Endothelial cell of umbilical vein (primary cell): ENCODE data around the gene CHN2. TPM values are rescaled to one million over a fixed set of nuclear protein-coding genes. Genes with fewer than 3 reads are reported as not detected.

Experiments
- BruUV-seq: library from RNA; stranded (reverse); fragments of 400-500 nt; replicated peaks from 2 replicates; lab custom pipeline; 2021; lab: Mats Ljungman, UMichigan
- CTCF ChIA-PET: fragments of 300-600, 350-600 bp; sonication (Branson Sonifier 250); formaldehyde crosslinking; loops from one replicate; lab custom pipeline; 2021; ENCODE audit warnings: antibody characterized with exemption, inconsistent platforms; lab: Charles Lee
- POLR2A ChIA-PET: fragments of 300-600, 350-600 bp; sonication (Branson Sonifier 250); formaldehyde crosslinking; loops from one replicate; lab custom pipeline; 2021; ENCODE audit warnings: antibody characterized with exemption, inconsistent platforms; lab: Charles Lee
- DNase-seq: peaks from one replicate; pipeline ENCODE4 v3.0.0-alpha.2; 2011; ENCODE audit warnings: low read depth, low spot score
- FAIRE-seq: peaks from 2 replicates; lab custom pipeline; 2011; peaks lifted over from hg19 to GRCh38; lab: Jason Lieb, UNC
- H2AFZ ChIP-seq: 2 replicates; pipeline ENCODE4 v1.6.0; 2012; ENCODE audit warnings: low read depth, low read length, control low read depth, inconsistent platforms
- H3K27ac ChIP-seq: 2 replicates; pipeline ENCODE4 v1.5.1; 2011; ENCODE audit warnings: low read depth, mild to moderate bottlenecking, control low read depth, low read length, moderate library complexity; ENCODE audit not compliant: insufficient read depth
- H3K27me3 ChIP-seq, 2 experiments: 2 replicates each; pipeline versions ENCODE4 v1.6.0 to v1.6.1; 2011; ENCODE audit warnings: low read length in 2 of 2, mixed read lengths in 1 of 2; ENCODE audit not compliant: control insufficient read depth in 2 of 2, insufficient read depth in 2 of 2
- H3K36me3 ChIP-seq, 2 experiments: 2 replicates in 1 of 2; 3 replicates in 1 of 2; pipeline ENCODE4 v1.5.1; 2011; ENCODE audit warnings: low read length in 2 of 2, mild to moderate bottlenecking in 1 of 2, moderate library complexity in 1 of 2; ENCODE audit not compliant: control insufficient read depth in 2 of 2, insufficient read depth in 2 of 2; ENCODE audit errors: extremely low read depth in 1 of 2
- H3K4me1 ChIP-seq: 3 replicates; pipeline ENCODE4 v1.5.1; 2011; ENCODE audit warnings: mild to moderate bottlenecking, low read length; ENCODE audit not compliant: control insufficient read depth, insufficient read depth; ENCODE audit errors: extremely low read depth
- H3K4me2 ChIP-seq: 2 replicates; pipeline ENCODE4 v1.6.1; 2011; ENCODE audit warnings: low read length, control low read depth, mixed read lengths; ENCODE audit not compliant: insufficient read depth
- H3K4me3 ChIP-seq, 3 experiments: fragments of 200-600 bp in 1 of 3; sonication (generic), shearing (Covaris generic) in 1 of 3; replicated peaks in 1 of 3; 2 replicates each; pipeline ENCODE4 v1.5.1; 2011 to 2016; ENCODE audit warnings: control low read depth in 3 of 3, low read length in 3 of 3, mild to moderate bottlenecking in 2 of 3, inconsistent platforms in 1 of 3, low read depth in 1 of 3, moderate library complexity in 1 of 3; ENCODE audit not compliant: insufficient read depth in 1 of 3
- H3K79me2 ChIP-seq: 2 replicates; pipeline ENCODE4 v1.6.0; 2012; ENCODE audit warnings: low read length, inconsistent platforms; ENCODE audit not compliant: control insufficient read depth, insufficient read depth
- H3K9ac ChIP-seq: replicated peaks from 2 replicates; pipeline ENCODE3; 2011; ENCODE audit warnings: low read length, control low read depth; ENCODE audit not compliant: insufficient read depth; ENCODE audit errors: extremely low read depth
- H3K9me1 ChIP-seq: replicated peaks from 3 replicates; pipeline ENCODE4 v1.6.0; 2011; ENCODE audit warnings: mild to moderate bottlenecking, low read length; ENCODE audit not compliant: control insufficient read depth, insufficient read depth; ENCODE audit errors: extremely low read depth
- H3K9me3 ChIP-seq: replicated peaks from 2 replicates; pipeline ENCODE4 v1.5.1; 2012; ENCODE audit warnings: low read length, inconsistent platforms; ENCODE audit not compliant: control insufficient read depth, insufficient read depth
- H4K20me1 ChIP-seq: replicated peaks from 2 replicates; pipeline ENCODE3; 2011; ENCODE audit warnings: mild to moderate bottlenecking, low read length; ENCODE audit not compliant: control insufficient read depth, insufficient read depth; ENCODE audit errors: extremely low read depth
- CTCF ChIP-seq, 2 donors: IDR thresholded peaks; 1 replicate in 1 of 2; 2 replicates in 1 of 2; pipeline ENCODE4 v1.5.1; 2011; ENCODE audit warnings: low read length in 2 of 2, mild to moderate bottlenecking in 2 of 2, moderate library complexity in 2 of 2, control low read depth in 1 of 2, inconsistent platforms in 1 of 2, low read depth in 1 of 2; ENCODE audit not compliant: insufficient read depth in 1 of 2; ENCODE audit errors: extremely low read depth in 1 of 2
- EZH2 ChIP-seq: IDR thresholded peaks from 2 replicates; pipeline ENCODE4 v1.6.1; 2012; ENCODE audit warnings: borderline replicate concordance, low read depth, mild to moderate bottlenecking, moderate library complexity, low read length, inconsistent platforms; ENCODE audit not compliant: severe bottlenecking
- FOS ChIP-seq: IDR thresholded peaks from 2 replicates; pipeline ENCODE4 v1.6.1; 2011; ENCODE audit warnings: mild to moderate bottlenecking, low read length, moderate library complexity, borderline replicate concordance; ENCODE audit not compliant: insufficient read depth
- GATA2 ChIP-seq: IDR thresholded peaks from 2 replicates; pipeline ENCODE4 v1.7.0; 2011; ENCODE audit warnings: low read depth, mild to moderate bottlenecking, moderate library complexity, mixed read lengths, low read length; ENCODE audit not compliant: insufficient read length, insufficient read depth
- JUN ChIP-seq: IDR thresholded peaks from 2 replicates; pipeline ENCODE4 v1.6.1; 2011; ENCODE audit warnings: borderline replicate concordance, low read depth; ENCODE audit not compliant: insufficient read length, insufficient read depth
- MAX ChIP-seq: IDR thresholded peaks from 2 replicates; pipeline ENCODE4 v1.6.1; 2011; ENCODE audit not compliant: insufficient read depth, insufficient read length
- MYC ChIP-seq: IDR thresholded peaks from one replicate; pipeline ENCODE4 v1.6.1; 2011; ENCODE audit warnings: mild to moderate bottlenecking, low read depth, low read length
- POLR2A ChIP-seq: IDR thresholded peaks from 2 replicates; pipeline ENCODE4 v1.6.1; 2012; ENCODE audit warnings: low read depth, mild to moderate bottlenecking, control low read depth, low read length
- POLR2AphosphoS5 ChIP-seq: IDR thresholded peaks from 2 replicates; pipeline ENCODE4 v1.6.1; 2012; ENCODE audit warnings: low read depth, mild to moderate bottlenecking, control low read depth, low read length, moderate library complexity; ENCODE audit not compliant: insufficient read depth
- dilution Hi-C: fragments of 300-500 bp; cut with MboI; formaldehyde crosslinking; loops from one replicate; pipeline ENCODE4 v1.15.0; 2019; ENCODE audit warnings: low sequenced_read_pairs; ENCODE audit not compliant: extremely low pct_ligation_motif_present
- intact Hi-C: fragments of 100-400 bp; cut with micrococcal nuclease; formaldehyde crosslinking; loops from one replicate; pipeline ENCODE4 v1.10.0; 2022
- polyA plus RNA-seq, 4 experiments: library from polyadenylated mRNA; depleted of rRNA in 3 of 4; stranded (reverse) in 3 of 4; unstranded in 1 of 4; fragments of >200 nt; gene quantifications; 2 replicates each; pipeline versions ENCODE4 v1.2.1 to v1.2.3, GENCODE V29; 2011 to 2012; ENCODE audit warnings: missing spikeins in 1 of 4
- total RNA-seq: library from RNA; stranded (reverse); gene quantifications from 2 replicates; pipeline ENCODE4 v1.2.3, GENCODE V29; 2021

Gene CHN2
- total and polyA plus RNA-seq, 2 donors (not counting 3 experiments of a cell fraction or from before 2014, with no cell fraction given) = 1.4 to 5.0 TPM

- DNase-seq = no peak
- Histone ChIP-seq H3K27ac (no peak overlapping the region), H3K4me2 (no peak overlapping the region), H3K36me3 (no peaks in the 10 kb centered on the region), H2AFZ (no peak overlapping the region), H3K4me1 (no peaks in the 10 kb centered on the region), H3K9me1 (no peaks in the 10 kb centered on the region), H3K9ac (no peak overlapping the region), H4K20me1 (no peaks in the 10 kb centered on the region), H3K9me3 (no peaks in the 10 kb centered on the region), H3K4me3 (no peak overlapping the region), H3K27me3 (no peaks in the 10 kb centered on the region), H3K79me2 (no peaks in the 10 kb centered on the region)
- CTCF ChIA-PET = interaction anchor here (0.9 to 9.1 kb wide), 10 partner anchors 101 to 484 kb away, joined by 3 to 234 read pairs (median 8); no protein-coding TSS in a partner anchor
- dilution Hi-C loops (no loop called here), intact Hi-C loops (loop anchor here (5.0 kb wide), 1 partner anchor 1019 kb away; no protein-coding TSS in a partner anchor)
- TF ChIP-seq CTCF (IDR thresholded peaks at IDR 0.05; ENCODE audit: extremely low read depth in 1 of 2, insufficient read depth in 1 of 2, low read depth in 1 of 2, low read length in 2 of 2) = no peak
- TF ChIP-seq FOS = no peak
- no peak for TF ChIP-seq MAX
- TF ChIP-seq MYC = no peak
- TF ChIP-seq POLR2A = no peak
- no peak for TF ChIP-seq EZH2
- TF ChIP-seq GATA2 = no peak
- TF ChIP-seq JUN = no peak
- no peak for TF ChIP-seq POLR2AphosphoS5
- FAIRE-seq = no peak
- POLR2A ChIA-PET = no interaction called here
- BruUV-seq = no TSS peak
Measured at GRCh38 chr7:29406366-29406765, 211.8 kb downstream of the CHN2 start.
